ENCODE measurements around the gene EHD3.

EHD3 gene

GRCh38 chr2:31202041-31202440 lies 31.9 kb upstream of the EHD3 start:
- H3K27ac ChIP-seq, result no peak overlapping the region
- TF ChIP-seq, protein P1, sequence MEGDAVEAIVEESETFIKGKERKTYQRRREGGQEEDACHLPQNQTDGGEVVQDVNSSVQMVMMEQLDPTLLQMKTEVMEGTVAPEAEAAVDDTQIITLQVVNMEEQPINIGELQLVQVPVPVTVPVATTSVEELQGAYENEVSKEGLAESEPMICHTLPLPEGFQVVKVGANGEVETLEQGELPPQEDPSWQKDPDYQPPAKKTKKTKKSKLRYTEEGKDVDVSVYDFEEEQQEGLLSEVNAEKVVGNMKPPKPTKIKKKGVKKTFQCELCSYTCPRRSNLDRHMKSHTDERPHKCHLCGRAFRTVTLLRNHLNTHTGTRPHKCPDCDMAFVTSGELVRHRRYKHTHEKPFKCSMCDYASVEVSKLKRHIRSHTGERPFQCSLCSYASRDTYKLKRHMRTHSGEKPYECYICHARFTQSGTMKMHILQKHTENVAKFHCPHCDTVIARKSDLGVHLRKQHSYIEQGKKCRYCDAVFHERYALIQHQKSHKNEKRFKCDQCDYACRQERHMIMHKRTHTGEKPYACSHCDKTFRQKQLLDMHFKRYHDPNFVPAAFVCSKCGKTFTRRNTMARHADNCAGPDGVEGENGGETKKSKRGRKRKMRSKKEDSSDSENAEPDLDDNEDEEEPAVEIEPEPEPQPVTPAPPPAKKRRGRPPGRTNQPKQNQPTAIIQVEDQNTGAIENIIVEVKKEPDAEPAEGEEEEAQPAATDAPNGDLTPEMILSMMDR (IDR thresholded peaks at IDR 0.05), result no peak
- TF ChIP-seq ZFX (IDR thresholded peaks at IDR 0.05; ENCODE audit: borderline replicate concordance), result no peak

GRCh38 chr2:31202833-31203232 lies 31.1 kb upstream of the EHD3 start:
- no peak overlapping the region for H3K27ac ChIP-seq
- TF ChIP-seq, protein P1 (IDR thresholded peaks at IDR 0.05), result no peak
- TF ChIP-seq ZFX (IDR thresholded peaks at IDR 0.05; ENCODE audit: borderline replicate concordance), result no peak

DNA sequence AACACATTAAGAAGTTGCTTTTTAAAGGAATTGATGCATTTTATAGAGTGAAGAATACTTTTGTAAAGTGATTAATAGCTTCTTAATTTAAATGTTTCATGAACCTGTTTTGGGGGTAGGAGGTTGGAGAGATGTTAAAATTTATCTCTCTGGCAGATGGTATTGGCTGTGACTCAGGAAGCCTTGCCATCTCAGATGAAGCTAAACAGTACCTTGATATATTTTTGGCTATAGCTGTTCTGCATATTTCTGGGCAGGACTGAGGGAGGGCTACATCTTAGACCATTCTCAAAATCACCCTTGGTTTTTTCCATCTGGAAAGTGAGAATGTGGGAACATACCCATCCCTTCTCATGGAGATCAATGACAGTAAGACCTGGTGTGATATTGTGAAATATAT lies 30.0 kb upstream of the EHD3 start:
- TF ChIP-seq, protein P1 (IDR thresholded peaks at IDR 0.05), result no peak
- TF ChIP-seq ZFX (IDR thresholded peaks at IDR 0.05; ENCODE audit: borderline replicate concordance), result no peak
- no peak overlapping the region for H3K27ac ChIP-seq

DNA sequence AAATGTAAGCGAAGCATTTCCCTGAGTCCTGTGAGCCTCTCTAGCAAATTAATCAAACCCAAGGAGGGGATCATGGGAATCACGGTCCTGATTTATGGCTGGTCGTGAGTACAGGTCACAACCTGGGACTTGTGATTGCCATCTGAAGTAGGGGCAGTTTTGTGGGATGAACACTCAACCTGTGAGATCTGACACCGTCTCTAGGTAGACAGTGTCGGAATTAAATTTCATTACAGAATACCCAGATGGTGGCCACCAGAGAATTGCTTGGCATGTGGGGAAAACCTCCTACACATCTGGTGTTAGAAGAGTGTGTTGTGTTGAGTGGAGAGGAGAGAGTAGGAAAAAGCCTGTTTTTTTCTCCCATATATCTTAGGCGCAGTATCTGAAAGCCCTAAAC lies 29.2 kb upstream of the EHD3 start:
- no peak overlapping the region for H3K27ac ChIP-seq
- no peak for TF ChIP-seq ZFX (IDR thresholded peaks at IDR 0.05; ENCODE audit: borderline replicate concordance)
- TF ChIP-seq, protein P1 (IDR thresholded peaks at IDR 0.05), result no peak

DNA sequence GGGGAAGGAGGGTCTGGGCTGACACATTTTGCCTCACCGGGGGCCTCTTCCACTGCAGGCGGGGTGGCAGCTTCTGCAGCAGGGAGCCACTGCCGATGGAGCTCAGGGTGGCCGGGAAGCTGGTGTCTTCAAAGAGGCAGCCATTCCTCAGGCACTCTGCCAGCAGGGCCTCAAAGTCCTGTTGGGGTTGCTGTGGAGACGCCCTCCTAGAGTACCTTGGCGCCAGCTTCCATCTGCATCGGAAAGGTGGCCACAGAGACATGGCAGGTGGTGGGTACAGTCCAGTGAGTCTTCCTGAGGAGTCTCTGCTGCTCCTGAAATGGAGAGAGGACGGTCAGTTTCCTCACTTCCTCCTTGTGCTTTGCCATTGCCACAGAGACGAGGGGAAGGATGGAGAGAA lies 28.8 kb upstream of the EHD3 start:
- no peak for TF ChIP-seq ZFX (IDR thresholded peaks at IDR 0.05; ENCODE audit: borderline replicate concordance)
- TF ChIP-seq, protein P1 (IDR thresholded peaks at IDR 0.05), result no peak
- H3K27ac ChIP-seq, result no peak overlapping the region

DNA sequence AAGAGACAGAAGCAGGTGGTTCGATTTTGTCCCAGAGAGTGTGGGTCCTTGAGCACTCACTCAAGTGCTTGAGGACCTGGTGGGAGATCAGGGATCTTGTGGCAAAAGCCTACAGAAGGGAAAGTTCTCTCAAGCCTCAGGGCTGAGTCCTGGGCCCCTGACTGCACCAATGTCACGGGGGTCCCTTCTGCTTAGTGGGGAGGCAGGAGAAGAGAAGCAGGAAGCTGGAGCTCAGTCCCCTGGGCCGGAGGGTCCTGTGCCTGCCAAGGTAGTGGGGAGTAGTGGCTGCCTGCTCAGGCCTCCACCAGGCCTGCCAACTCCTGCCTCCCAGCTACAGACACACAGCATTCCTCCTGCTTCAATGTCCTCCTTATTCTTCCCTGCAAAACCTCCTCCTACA lies 28.3 kb upstream of the EHD3 start:
- TF ChIP-seq, protein P1 (IDR thresholded peaks at IDR 0.05), result no peak
- TF ChIP-seq ZFX (IDR thresholded peaks at IDR 0.05; ENCODE audit: borderline replicate concordance), result no peak
- no peak overlapping the region for H3K27ac ChIP-seq

DNA sequence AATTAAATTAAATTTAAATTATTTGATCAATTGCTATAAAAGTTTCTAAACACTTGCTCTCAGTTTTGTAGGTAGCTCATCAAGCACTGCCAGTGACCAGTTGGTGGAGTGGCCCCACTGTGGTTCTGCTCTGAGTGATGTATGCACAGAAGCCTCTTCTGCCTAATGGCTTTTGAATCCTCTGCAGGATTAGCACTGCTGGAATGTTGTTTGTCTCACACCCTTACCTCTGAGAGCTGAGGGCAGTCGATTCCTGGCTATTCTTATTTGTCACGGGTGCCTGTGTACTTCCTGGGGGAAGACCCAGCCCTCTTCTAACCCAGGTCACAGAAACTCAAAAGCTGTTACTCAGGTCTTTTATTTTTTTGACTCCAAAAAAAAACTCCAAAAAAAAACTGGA lies 26.2 kb upstream of the EHD3 start:
- TF ChIP-seq ZFX (IDR thresholded peaks at IDR 0.05; ENCODE audit: borderline replicate concordance), result no peak
- TF ChIP-seq, protein P1 (IDR thresholded peaks at IDR 0.05), result no peak
- no peak overlapping the region for H3K27ac ChIP-seq
